GM12872 (cell line): ENCODE data around the gene CAMTA1.

Source experiments
- TF ChIP-seq, protein P1 (sequence below): IDR thresholded peaks from 3 replicates; pipeline ENCODE4 v1.5.1; 2011; ENCODE audit warnings: low read depth, mild to moderate bottlenecking, low read length, moderate library complexity; ENCODE audit not compliant: insufficient read depth

The CAMTA1 gene

GRCh38 chr1:6966326-6966725, 181.1 kb downstream of the CAMTA1 start:
- TF ChIP-seq, protein P1, sequence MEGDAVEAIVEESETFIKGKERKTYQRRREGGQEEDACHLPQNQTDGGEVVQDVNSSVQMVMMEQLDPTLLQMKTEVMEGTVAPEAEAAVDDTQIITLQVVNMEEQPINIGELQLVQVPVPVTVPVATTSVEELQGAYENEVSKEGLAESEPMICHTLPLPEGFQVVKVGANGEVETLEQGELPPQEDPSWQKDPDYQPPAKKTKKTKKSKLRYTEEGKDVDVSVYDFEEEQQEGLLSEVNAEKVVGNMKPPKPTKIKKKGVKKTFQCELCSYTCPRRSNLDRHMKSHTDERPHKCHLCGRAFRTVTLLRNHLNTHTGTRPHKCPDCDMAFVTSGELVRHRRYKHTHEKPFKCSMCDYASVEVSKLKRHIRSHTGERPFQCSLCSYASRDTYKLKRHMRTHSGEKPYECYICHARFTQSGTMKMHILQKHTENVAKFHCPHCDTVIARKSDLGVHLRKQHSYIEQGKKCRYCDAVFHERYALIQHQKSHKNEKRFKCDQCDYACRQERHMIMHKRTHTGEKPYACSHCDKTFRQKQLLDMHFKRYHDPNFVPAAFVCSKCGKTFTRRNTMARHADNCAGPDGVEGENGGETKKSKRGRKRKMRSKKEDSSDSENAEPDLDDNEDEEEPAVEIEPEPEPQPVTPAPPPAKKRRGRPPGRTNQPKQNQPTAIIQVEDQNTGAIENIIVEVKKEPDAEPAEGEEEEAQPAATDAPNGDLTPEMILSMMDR, result no peak

DNA sequence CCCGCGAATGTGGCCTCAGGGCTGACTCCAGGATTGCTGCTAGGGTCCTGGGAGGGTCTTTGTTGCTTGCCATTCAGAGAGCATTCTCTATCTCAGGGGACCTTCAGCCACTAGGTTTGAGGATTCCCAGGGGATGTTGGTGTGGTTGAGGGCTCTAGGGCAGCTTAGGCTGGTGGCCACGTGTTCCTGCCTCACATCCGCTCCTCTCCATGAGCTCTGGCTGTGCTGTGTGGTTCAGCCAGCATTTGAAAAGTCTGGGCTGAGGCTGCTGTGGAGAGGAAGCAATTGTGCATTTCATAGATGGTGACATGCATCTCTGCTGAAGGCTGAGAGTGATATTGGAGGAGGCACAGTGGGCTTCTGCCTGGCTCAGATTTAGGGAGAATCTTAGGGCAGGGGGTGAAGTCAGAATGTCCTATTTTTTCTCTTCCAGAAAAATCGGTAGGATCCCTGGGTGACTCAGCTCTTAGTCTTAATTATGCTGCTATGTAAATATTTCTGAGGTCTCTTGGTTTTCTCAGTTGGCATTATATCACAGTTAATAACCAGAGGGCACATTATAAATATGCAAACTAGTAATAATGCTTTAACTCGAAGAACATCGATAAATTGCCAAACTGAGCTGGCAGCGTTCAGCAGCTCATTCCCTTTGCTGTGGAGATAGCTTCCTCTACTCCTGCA, 182.3 kb downstream of the CAMTA1 start:
- TF ChIP-seq, protein P1, result no peak

DNA sequence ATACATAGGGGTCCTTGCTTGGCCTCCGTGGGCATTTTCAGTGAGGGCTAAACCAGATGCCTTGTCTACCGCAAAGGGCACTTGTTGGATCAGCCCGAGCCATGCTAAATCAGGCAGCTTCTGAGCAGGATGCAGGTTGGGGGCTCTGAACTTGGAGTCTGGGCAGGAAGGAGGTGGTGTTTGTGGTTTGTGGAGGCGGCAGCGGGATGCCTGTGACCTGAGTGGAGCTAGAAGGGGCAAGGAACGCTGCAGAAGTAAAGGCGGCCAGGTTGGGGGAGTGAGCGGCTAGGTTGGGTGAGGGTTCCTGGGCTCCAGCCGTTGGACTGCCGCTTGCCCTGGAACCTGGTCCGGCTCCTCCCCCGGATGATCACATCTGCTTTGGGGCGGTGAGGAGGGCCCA, 183.9 kb downstream of the CAMTA1 start:
- TF ChIP-seq, protein P1, result no peak

GRCh38 chr1:6969762-6970161, 184.5 kb downstream of the CAMTA1 start:
- TF ChIP-seq, protein P1, result no peak

DNA sequence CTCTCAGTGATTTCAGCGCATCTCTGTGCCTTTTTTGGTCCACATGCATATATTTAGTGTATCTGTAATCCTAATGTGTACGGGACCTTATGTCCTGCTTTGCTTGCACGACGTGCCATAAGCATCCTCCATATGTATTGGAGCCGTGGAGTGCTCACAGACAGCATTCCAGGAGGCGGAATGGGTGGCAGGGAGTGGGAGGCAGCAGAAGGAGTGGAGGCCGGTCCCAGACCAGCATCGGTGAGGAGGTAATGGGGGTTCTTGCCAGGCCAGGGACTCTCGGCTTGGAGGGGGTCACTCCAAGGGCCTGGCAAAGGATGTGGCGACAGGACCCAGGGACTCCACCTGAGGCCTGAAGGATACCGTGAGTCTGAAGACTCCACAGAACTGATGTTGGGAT, 185.0 kb downstream of the CAMTA1 start:
- TF ChIP-seq, protein P1, result no peak

DNA sequence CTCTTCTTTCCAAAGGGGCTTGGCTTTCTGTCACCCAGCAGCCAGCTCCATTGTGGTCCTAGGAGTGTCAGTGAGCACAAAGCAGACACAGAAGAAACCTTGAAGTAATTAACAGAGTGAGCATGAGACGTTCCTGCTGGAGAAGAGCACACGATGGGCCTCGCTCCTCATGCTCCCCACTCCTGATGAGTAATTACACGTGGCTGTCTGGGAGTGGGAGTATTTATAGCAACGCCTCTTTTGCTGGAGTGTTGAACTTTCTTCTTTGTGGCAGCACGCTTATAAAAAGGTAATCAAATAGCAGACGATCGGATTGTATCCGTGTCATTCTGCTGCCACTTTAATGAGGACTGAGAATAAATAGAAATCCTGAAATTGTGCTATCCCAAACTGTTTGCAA, 185.8 kb downstream of the CAMTA1 start:
- TF ChIP-seq, protein P1, result no peak

DNA sequence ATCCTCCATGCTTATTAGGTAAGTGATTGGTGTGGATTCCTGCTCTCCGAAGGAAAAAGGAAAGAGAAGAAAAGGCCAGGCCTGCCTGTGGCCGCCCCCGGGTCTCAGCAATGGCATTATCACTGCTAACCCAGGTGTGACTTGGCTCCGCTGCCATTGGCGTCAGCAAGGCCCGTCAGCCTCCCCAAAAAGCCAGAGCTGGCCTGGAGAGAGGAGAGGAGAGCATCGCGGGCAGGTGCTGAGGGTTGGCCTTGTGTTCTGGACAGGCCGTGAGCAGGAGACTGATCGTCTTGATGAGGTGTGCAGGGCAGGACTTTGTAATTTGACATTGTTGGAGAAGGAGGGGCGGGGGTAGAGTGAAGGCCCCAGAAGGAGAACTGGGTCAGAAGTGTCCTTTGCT, 186.4 kb downstream of the CAMTA1 start:
- TF ChIP-seq, protein P1, result no peak
